ENCODE measurements around the gene PKMYT1. TPM values are rescaled to one million over a fixed set of nuclear protein-coding genes. Genes with fewer than 3 reads are reported as not detected.

Gene PKMYT1
- total and polyA plus RNA-seq, 11 donors: 0.72 to 11.9 (median 1.2) TPM

DNA sequence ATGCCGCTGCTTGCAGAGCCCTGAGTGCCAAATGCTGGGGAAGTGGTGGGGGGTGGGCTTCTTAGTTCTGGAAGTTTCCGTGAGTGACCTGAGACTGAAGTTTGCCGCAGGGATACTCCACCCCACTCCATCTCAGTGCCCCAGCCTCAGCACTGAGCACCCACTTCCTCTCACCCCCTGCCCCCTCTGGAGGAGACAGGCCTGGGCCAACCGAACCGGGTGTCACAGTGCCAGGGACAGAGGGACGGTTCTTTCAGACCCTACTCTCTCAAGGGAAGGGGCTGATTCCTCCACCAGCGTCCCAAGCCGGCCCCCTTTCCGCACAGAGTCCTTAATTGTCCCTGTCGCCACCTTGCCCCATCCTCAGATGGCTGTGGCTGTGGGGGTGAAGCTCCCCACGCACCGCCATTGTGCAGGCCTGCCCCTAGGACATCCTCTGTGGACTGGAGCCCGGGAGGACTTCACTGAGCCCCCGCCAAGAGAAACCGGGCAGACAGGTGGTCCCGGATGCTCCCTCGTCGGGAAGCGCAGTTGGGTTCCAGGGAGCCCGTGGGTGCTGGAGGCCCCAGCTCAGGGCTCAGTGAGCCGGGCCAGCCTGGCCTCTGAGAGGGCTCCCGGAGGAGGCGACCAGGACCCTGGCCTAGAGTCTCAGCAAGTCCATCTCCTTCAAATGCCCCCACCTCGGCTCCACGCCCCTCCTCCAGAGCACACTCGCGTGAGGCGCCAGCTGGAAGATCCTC lies 17.7 kb downstream of the PKMYT1 start:
- no peak for DNase-seq

DNA sequence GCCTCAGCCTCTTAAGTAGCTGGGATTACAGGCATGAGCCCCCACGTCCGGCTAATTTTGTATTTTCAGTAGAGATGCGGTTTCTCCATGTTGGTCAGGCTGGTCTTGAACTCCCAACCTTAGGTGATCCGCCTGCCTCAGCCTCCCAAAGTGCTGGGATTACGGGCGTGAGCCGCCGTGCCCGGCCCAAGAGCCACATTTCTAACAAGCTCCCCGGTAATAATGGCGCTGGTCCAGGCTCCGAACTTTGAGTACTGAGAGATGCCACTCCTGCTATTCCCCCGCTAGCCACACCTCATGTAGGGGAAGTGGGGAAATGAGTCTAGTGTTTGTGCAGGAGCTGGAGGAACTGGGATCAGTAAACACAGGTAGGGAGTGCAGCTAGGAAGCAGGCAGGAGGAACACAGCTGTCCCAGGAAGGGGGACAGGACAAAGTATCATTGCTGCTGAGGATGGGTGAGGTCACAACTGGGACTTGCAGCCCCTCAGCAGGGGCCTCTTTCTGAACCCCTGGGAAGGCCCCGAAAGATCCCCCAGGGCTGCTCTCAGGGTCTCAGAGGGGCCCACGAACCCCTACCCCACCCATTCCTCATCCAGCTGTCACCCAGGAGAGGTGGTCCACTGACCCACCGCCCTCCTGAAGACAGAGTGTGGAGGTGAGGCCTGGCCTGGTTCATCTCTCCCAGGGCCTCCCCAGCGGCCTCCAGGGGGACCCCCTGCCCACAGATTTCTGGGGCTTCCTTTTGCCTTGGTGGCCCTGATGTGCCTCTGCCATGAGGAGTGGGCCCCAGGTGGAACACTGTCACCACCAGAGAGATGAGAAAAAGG lies 19.8 kb downstream of the PKMYT1 start:
- ATAC-seq (no peak), DNase-seq (no peak)
- Histone ChIP-seq H3K4me3 (no peak overlapping the region), H3K27me3 (peaks cover 48 to 99% (median 58%) of the 10 kb centered on the region in 9 donors), H3K27ac (no peak overlapping the region), H3K9me3 (no peaks in the 10 kb centered on the region), H3K36me3 (no peaks in the 10 kb centered on the region), H3K4me1 (peaks cover 3 to 30% (median 23%) of the 10 kb centered on the region in 12 donors)
- intact Hi-C loops (cut with DNase I): loop anchor here in 1 of 10 donors (10.0 kb wide), 1 partner anchor 86 kb away; no protein-coding TSS in a partner anchor
- 72 to 83% (median 76%) methylated on average over 15 to 17 of the region's 17 CpGs for WGBS, 4 donors
- TF ChIP-seq POLR2A (IDR thresholded peaks at IDR 0.05) (no peak), CTCF (IDR thresholded peaks at IDR 0.05) (no peak)

More for the DNA sequence above, 17.7 kb downstream of the PKMYT1 start:
- no peaks in the 10 kb centered on the region for H3K9me3 ChIP-seq
- H3K27me3 ChIP-seq: peaks cover 53 to 99% (median 71%) of the 10 kb centered on the region in 9 donors
- no peak overlapping the region for H3K4me3 ChIP-seq
- H3K27ac ChIP-seq: no peak overlapping the region
- H3K36me3 ChIP-seq: no peaks in the 10 kb centered on the region
- no peak for TF ChIP-seq POLR2A (IDR thresholded peaks at IDR 0.05)
- no peak for TF ChIP-seq CTCF (IDR thresholded peaks at IDR 0.05)
- peaks cover 3 to 42% (median 31%) of the 10 kb centered on the region in 12 donors for H3K4me1 ChIP-seq
- intact Hi-C loops (cut with DNase I): loop anchor here in 1 of 10 donors (10.0 kb wide), 1 partner anchor 88 kb away; no protein-coding TSS in a partner anchor
- 20 to 23% (median 23%) methylated on average over 22 to 28 of the region's 28 CpGs for WGBS, 4 donors
- ATAC-seq: no peak

- Histone ChIP-seq H3K9me3 (no peaks in the 10 kb centered on the region), H3K27me3 (peaks cover 38 to 97% (median 56%) of the 10 kb centered on the region in 9 donors), H3K4me1 (peaks cover 3 to 18% (median 13%) of the 10 kb centered on the region in 12 donors), H3K4me3 (no peak overlapping the region), H3K27ac (no peak overlapping the region), H3K36me3 (no peaks in the 10 kb centered on the region)
- intact Hi-C loops (cut with DNase I): no loop called here
- WGBS, 4 donors: 65 to 74% (median 69%) methylated on average over 10 of the region's 10 CpGs
- no peak for DNase-seq
- no peak for TF ChIP-seq CTCF (IDR thresholded peaks at IDR 0.05)
- TF ChIP-seq POLR2A (IDR thresholded peaks at IDR 0.05): no peak
- ATAC-seq: no peak
These were observed 21.0 kb downstream of the PKMYT1 start for GRCh38 chr16:2959206-2959605.

DNA sequence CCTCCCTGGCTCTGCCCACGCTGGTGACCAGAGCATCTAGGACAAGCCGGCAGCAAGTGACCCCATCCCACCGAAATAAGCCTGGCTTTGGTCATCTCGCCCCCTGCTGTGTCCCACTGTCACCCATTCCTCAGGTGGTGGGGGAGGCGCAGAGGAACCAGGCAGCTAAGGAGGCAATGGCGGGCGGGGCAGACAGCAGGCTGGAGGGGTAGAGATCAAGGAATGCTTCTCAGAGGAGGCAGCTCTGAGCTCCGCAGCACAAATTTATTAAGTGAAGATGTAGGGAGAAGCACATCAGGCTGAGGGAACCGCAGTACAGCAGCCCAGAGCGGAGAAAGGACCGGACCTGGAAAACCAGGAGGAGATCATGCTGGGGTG lies 23.7 kb downstream of the PKMYT1 start:
- no peak overlapping the region for H3K4me3 ChIP-seq
- no peaks in the 10 kb centered on the region for H3K4me1 ChIP-seq
- no peak overlapping the region for H3K27ac ChIP-seq
- DNase-seq (no peak), ATAC-seq (no peak)
- peaks cover 15 to 77% (median 30%) of the 10 kb centered on the region in 9 donors for H3K27me3 ChIP-seq
- WGBS, 4 donors: 77 to 84% (median 79%) methylated on average over 11 of the region's 11 CpGs
- H3K36me3 ChIP-seq: no peaks in the 10 kb centered on the region
- H3K9me3 ChIP-seq: no peaks in the 10 kb centered on the region
- intact Hi-C loops (cut with DNase I): no loop called here
- no peak for TF ChIP-seq CTCF (IDR thresholded peaks at IDR 0.05)
- no peak for TF ChIP-seq POLR2A (IDR thresholded peaks at IDR 0.05)
